A673 (cell line): ENCODE data around the gene TMEM184B.

Experiments
- EZH2 ChIP-seq: fragments of 200-600 bp; sonication (generic); IDR thresholded peaks from 2 replicates; pipeline ENCODE4 v1.6.1; 2017; ENCODE audit warnings: borderline replicate concordance, low read depth, mild to moderate bottlenecking, mixed read lengths, antibody characterized with exemption, low read length; ENCODE audit not compliant: poor library complexity, severe bottlenecking
- TF ChIP-seq, protein P1 (sequence below): fragments of 300-800, 200-600 bp; sonication (generic); conservative IDR thresholded peaks from 2 replicates; pipeline ENCODE4 v1.5.1; 2017; ENCODE audit warnings: low read depth, mild to moderate bottlenecking, antibody characterized with exemption, low read length, moderate library complexity, mixed read lengths

DNA sequence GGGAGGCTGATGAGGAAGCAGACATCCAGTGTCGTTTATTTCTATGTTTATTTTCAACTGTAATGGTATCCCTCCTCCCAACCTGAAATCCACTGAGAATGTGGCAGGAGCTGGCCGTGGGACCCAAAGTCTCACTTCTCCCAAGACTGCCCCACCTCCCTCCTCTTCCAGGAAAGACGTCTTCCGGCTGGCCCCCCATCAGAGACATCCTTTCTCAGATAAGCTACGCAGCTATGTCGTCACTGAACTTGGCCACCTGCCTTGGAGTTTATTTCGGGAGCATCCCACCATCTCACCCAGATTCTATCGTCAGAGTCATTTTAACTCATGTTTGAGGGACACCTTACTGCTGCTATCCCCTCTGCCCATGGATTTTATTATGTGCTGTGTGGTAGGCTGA is 13.9 kb downstream of the TMEM184B start:
- TF ChIP-seq, protein P1, sequence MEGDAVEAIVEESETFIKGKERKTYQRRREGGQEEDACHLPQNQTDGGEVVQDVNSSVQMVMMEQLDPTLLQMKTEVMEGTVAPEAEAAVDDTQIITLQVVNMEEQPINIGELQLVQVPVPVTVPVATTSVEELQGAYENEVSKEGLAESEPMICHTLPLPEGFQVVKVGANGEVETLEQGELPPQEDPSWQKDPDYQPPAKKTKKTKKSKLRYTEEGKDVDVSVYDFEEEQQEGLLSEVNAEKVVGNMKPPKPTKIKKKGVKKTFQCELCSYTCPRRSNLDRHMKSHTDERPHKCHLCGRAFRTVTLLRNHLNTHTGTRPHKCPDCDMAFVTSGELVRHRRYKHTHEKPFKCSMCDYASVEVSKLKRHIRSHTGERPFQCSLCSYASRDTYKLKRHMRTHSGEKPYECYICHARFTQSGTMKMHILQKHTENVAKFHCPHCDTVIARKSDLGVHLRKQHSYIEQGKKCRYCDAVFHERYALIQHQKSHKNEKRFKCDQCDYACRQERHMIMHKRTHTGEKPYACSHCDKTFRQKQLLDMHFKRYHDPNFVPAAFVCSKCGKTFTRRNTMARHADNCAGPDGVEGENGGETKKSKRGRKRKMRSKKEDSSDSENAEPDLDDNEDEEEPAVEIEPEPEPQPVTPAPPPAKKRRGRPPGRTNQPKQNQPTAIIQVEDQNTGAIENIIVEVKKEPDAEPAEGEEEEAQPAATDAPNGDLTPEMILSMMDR: no peak
- TF ChIP-seq EZH2: no peak
